Peyer's patch (tissue), 4 donors: Measurements from ENCODE around the gene POR. TPM values are rescaled to one million over a fixed set of nuclear protein-coding genes. Genes with fewer than 3 reads are reported as not detected.
"Not testable (repeated sequence)": the region's sequence is repeated elsewhere in the genome, so short reads cannot be mapped to it uniquely, and the experiment has no call there.

Experiments used
- DNase-seq, 3 donors: peaks; one replicate each; pipeline ENCODE4 v3.0.0-alpha.2; 2017 to 2019
- H3K27ac ChIP-seq, 4 donors: fragments of 200-600 bp; sonication (generic); one replicate each; pipeline ENCODE4 v1.5.1; 2016 to 2019
- H3K27me3 ChIP-seq, 2 donors: fragments of 200-600 bp; sonication (generic); one replicate each; pipeline ENCODE4 v1.5.1; 2019
- H3K36me3 ChIP-seq, 3 donors: fragments of 200-600 bp; sonication (generic); one replicate each; pipeline ENCODE4 v1.5.1; 2016 to 2019
- H3K4me1 ChIP-seq, 4 donors: fragments of 200-600 bp; sonication (generic); one replicate each; pipeline ENCODE4 v1.5.1; 2016 to 2019
- H3K4me3 ChIP-seq, 4 donors: fragments of 200-600 bp; sonication (generic); 1 replicate in 3 of 4; 2 replicates in 1 of 4; pipeline ENCODE4 v1.5.1; 2016 to 2019; ENCODE audit warnings: mild to moderate bottlenecking in 1 of 4
- H3K9me3 ChIP-seq, 4 donors: fragments of 200-600 bp; sonication (generic); one replicate each; pipeline ENCODE4 v1.5.1; 2016 to 2019; ENCODE audit warnings: mild to moderate bottlenecking in 1 of 4
- CTCF ChIP-seq, 6 experiments: fragments of 450-650 bp in 4 of 6; fragments of 200-600 bp in 2 of 6; sonication (generic) in 1 of 6; IDR thresholded peaks; one replicate each; pipeline ENCODE4 v1.5.1; 2017 to 2019; ENCODE audit warnings: antibody characterized with exemption in 6 of 6, mild to moderate bottlenecking in 3 of 6, moderate library complexity in 1 of 6
- POLR2A ChIP-seq, 2 donors: fragments of 450-650 bp; IDR thresholded peaks; one replicate each; pipeline ENCODE4 v1.5.1; 2017; ENCODE audit warnings: antibody characterized with exemption in 2 of 2, mild to moderate bottlenecking in 2 of 2, moderate library complexity in 2 of 2
- total RNA-seq, 4 donors: library from RNA; depleted of rRNA; stranded (reverse); fragments of >200 nt; gene quantifications; one replicate each; pipeline ENCODE4 v1.1.0, GENCODE V29; 2016

POR gene
- total RNA-seq, 4 donors from 2014 or later: 67.7 to 625 (median 451) TPM

- H3K36me3 ChIP-seq: peaks cover 0 to 54% (median 0%) of the 10 kb centered on the region in 3 donors
- H3K27ac ChIP-seq: no peak overlapping the region
- no peak for DNase-seq
- H3K9me3 ChIP-seq: no peaks in the 10 kb centered on the region
- TF ChIP-seq CTCF (IDR thresholded peaks at IDR 0.05) (no peak), POLR2A (IDR thresholded peaks at IDR 0.05) (no peak)
- H3K27me3 ChIP-seq: no peaks in the 10 kb centered on the region
- H3K4me1 ChIP-seq: peaks cover 0 to 41% (median 6%) of the 10 kb centered on the region in 4 donors
- H3K4me3 ChIP-seq: no peak overlapping the region
These were observed 33.4 kb upstream of the POR start for GRCh38 chr7:75881436-75882095.

GRCh38 chr7:75883265-75883824, 31.6 kb upstream of the POR start:
- H3K27ac ChIP-seq, H3K27me3 ChIP-seq, H3K4me3 ChIP-seq, H3K9me3 ChIP-seq, DNase-seq: not testable (repeated sequence)
- peaks cover 0 to 66% (median 0%) of the 10 kb centered on the region in 3 donors for H3K36me3 ChIP-seq
- H3K4me1 ChIP-seq: peaks cover 0 to 38% (median 5%) of the 10 kb centered on the region in 4 donors

GRCh38 chr7:75884476-75884875, 30.5 kb upstream of the POR start:
- no peak overlapping the region for H3K4me3 ChIP-seq
- H3K36me3 ChIP-seq: peaks cover 0 to 72% (median 0%) of the 10 kb centered on the region in 3 donors
- peaks cover 0 to 36% (median 4%) of the 10 kb centered on the region in 4 donors for H3K4me1 ChIP-seq
- DNase-seq: peak in 1 of 3 donors; percentile 75
- no peaks in the 10 kb centered on the region for H3K27me3 ChIP-seq
- TF ChIP-seq CTCF (IDR thresholded peaks at IDR 0.05): no peak
- TF ChIP-seq POLR2A (IDR thresholded peaks at IDR 0.05): no peak
- no peaks in the 10 kb centered on the region for H3K9me3 ChIP-seq
- H3K27ac ChIP-seq: peak overlapping the region in 2 of 4 donors; percentile 26 to 74

GRCh38 chr7:75885036-75885435, 29.9 kb upstream of the POR start:
- DNase-seq: no peak
- H3K27ac ChIP-seq: peak overlapping the region in 2 of 4 donors; percentile 26 to 74
- TF ChIP-seq CTCF (IDR thresholded peaks at IDR 0.05) (no peak), POLR2A (IDR thresholded peaks at IDR 0.05) (no peak)
- no peaks in the 10 kb centered on the region for H3K27me3 ChIP-seq
- H3K9me3 ChIP-seq: no peaks in the 10 kb centered on the region
- peaks cover 0 to 31% (median 2%) of the 10 kb centered on the region in 4 donors for H3K4me1 ChIP-seq
- H3K4me3 ChIP-seq: no peak overlapping the region
- peaks cover 0 to 72% (median 0%) of the 10 kb centered on the region in 3 donors for H3K36me3 ChIP-seq

GRCh38 chr7:75887669-75888369, 27.1 kb upstream of the POR start:
- no peaks in the 10 kb centered on the region for H3K27me3 ChIP-seq
- no peak for DNase-seq
- TF ChIP-seq CTCF (IDR thresholded peaks at IDR 0.05) (no peak), POLR2A (IDR thresholded peaks at IDR 0.05) (no peak)
- no peaks in the 10 kb centered on the region for H3K9me3 ChIP-seq
- no peak overlapping the region for H3K27ac ChIP-seq
- H3K4me3 ChIP-seq: no peak overlapping the region
- H3K4me1 ChIP-seq: peaks cover 0 to 22% (median 0%) of the 10 kb centered on the region in 4 donors
- H3K36me3 ChIP-seq: peaks cover 0 to 51% (median 0%) of the 10 kb centered on the region in 3 donors
